Prostate gland (tissue), 2 donors: Measurements from ENCODE around the gene IRF2. TPM values are rescaled to one million over a fixed set of nuclear protein-coding genes. Genes with fewer than 3 reads are reported as not detected.
A peak's percentile ranks its signal among the peaks of the same experiment; 100 is the strongest.

Source experiments
- DNase-seq: peaks from one replicate; pipeline ENCODE4 v3.0.0-alpha.2; 2019; ENCODE audit warnings: low spot score
- H3K27ac ChIP-seq, 2 donors: fragments of 200-600 bp; sonication (generic); 2 replicates each; pipeline ENCODE4 v1.5.1; 2017 to 2019
- H3K27me3 ChIP-seq: fragments of 200-600 bp; sonication (generic); replicated peaks from 2 replicates; pipeline ENCODE4 v1.5.1; 2019; ENCODE audit not compliant: insufficient read depth
- H3K36me3 ChIP-seq, 2 donors: fragments of 200-600 bp; sonication (generic); 1 replicate in 1 of 2; 2 replicates in 1 of 2; pipeline versions ENCODE4 v1.5.1 to v1.8.1; 2017 to 2019
- H3K4me1 ChIP-seq: fragments of 200-600 bp; sonication (generic); replicated peaks from 2 replicates; pipeline ENCODE4 v1.5.1; 2019
- H3K4me3 ChIP-seq, 2 donors: fragments of 200-600 bp; sonication (generic); 2 replicates each; pipeline ENCODE4 v1.5.1; 2017 to 2019
- H3K9me3 ChIP-seq: fragments of 200-600 bp; sonication (generic); 2 replicates; pipeline ENCODE4 v1.5.1; 2017
- CTCF ChIP-seq, 4 experiments: fragments of 200-600 bp in 2 of 4; fragments of 450-650 bp in 2 of 4; sonication (generic) in 2 of 4; IDR thresholded peaks; 1 replicate in 3 of 4; 2 replicates in 1 of 4; pipeline ENCODE4 v1.5.1; 2016 to 2019; ENCODE audit warnings: antibody characterized with exemption in 4 of 4, mild to moderate bottlenecking in 2 of 4, moderate library complexity in 2 of 4
- POLR2A ChIP-seq: fragments of 450-650 bp; IDR thresholded peaks from one replicate; pipeline ENCODE4 v1.6.1; 2016; ENCODE audit warnings: antibody characterized with exemption, mild to moderate bottlenecking
- POLR2AphosphoS5 ChIP-seq: sonication (generic); formaldehyde crosslinking; IDR thresholded peaks from one replicate; pipeline ENCODE4 v1.6.1; 2017; ENCODE audit warnings: antibody characterized with exemption
- WGBS: methylation state at CpG from one replicate; pipeline ENCODE4 v1.1.5; 2018; 5-methylcytosine and 5-hydroxymethylcytosine counted together
- intact Hi-C: fragments of 100-400 bp; cut with DNase I; formaldehyde crosslinking; loops from one replicate; pipeline ENCODE4 v1.14.2; 2022
- total RNA-seq, 2 donors: library from RNA; depleted of rRNA; stranded (reverse); fragments of >200 nt; gene quantifications; one replicate each; pipeline ENCODE4 v1.1.0, GENCODE V29; 2016

IRF2 gene
- total RNA-seq, 2 donors from 2014 or later: 40.7 to 49.9 TPM

GRCh38 chr4:184455299-184455698 lies 19.1 kb downstream of the IRF2 start:
- no peak overlapping the region for H3K27ac ChIP-seq
- no peaks in the 10 kb centered on the region for H3K36me3 ChIP-seq
- no peak for TF ChIP-seq POLR2A
- TF ChIP-seq POLR2AphosphoS5: no peak
- TF ChIP-seq CTCF (IDR thresholded peaks at IDR 0.05): no peak
- intact Hi-C loops: no loop called here
- H3K9me3 ChIP-seq: no peaks in the 10 kb centered on the region
- no peak overlapping the region for H3K4me3 ChIP-seq
- 97% methylated on average over 7 of the region's 7 CpGs for WGBS
- no peaks in the 10 kb centered on the region for H3K27me3 ChIP-seq
- DNase-seq: no peak
- H3K4me1 ChIP-seq: peaks cover 6% of the 10 kb centered on the region

GRCh38 chr4:184453365-184454160 lies 20.8 kb downstream of the IRF2 start:
- peaks cover 6% of the 10 kb centered on the region for H3K4me1 ChIP-seq
- no peaks in the 10 kb centered on the region for H3K27me3 ChIP-seq
- TF ChIP-seq CTCF (IDR thresholded peaks at IDR 0.05) (no peak), POLR2A (no peak), POLR2AphosphoS5 (peak; percentile 53)
- H3K36me3 ChIP-seq: no peaks in the 10 kb centered on the region
- intact Hi-C loops: no loop called here
- H3K4me3 ChIP-seq: no peak overlapping the region
- WGBS: 10% methylated on average over 10 of the region's 10 CpGs
- H3K9me3 ChIP-seq: no peaks in the 10 kb centered on the region
- peak; percentile 27 for DNase-seq
- H3K27ac ChIP-seq: peak overlapping the region in 1 of 2 donors; percentile 51

GRCh38 chr4:184452740-184453139 lies 21.6 kb downstream of the IRF2 start:
- H3K27me3 ChIP-seq: no peaks in the 10 kb centered on the region
- no peak for DNase-seq
- H3K27ac ChIP-seq: no peak overlapping the region
- TF ChIP-seq CTCF (IDR thresholded peaks at IDR 0.05) (no peak), POLR2A (no peak), POLR2AphosphoS5 (no peak)
- H3K4me1 ChIP-seq: peaks cover 6% of the 10 kb centered on the region
- no peak overlapping the region for H3K4me3 ChIP-seq
- no peaks in the 10 kb centered on the region for H3K9me3 ChIP-seq
- H3K36me3 ChIP-seq: no peaks in the 10 kb centered on the region
- intact Hi-C loops: no loop called here

DNA sequence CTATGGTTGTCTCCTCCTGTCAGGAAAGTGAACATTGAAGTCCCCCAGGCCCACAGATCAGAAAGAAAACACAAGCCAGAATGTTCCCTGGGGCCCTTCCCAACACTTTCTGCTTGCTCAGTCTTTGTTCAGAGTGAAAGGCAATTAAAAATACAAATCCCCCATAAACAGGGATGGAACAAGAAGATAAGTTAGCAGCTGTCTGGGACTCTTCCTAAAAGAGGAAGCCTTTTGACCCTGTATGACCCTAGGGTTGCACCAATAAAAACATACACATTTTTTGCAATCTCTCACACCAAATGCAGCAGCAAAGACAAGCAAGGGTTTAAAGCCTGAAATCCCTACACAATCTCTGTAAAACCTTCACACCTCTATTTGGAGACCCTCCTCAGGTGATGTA lies 22.6 kb downstream of the IRF2 start:
- peaks cover 6% of the 10 kb centered on the region for H3K4me1 ChIP-seq
- intact Hi-C loops: no loop called here
- TF ChIP-seq POLR2AphosphoS5 (no peak), CTCF (IDR thresholded peaks at IDR 0.05) (no peak), POLR2A (no peak)
- no peaks in the 10 kb centered on the region for H3K9me3 ChIP-seq
- no peak for DNase-seq
- no peak overlapping the region for H3K4me3 ChIP-seq
- H3K27me3 ChIP-seq: no peaks in the 10 kb centered on the region
- H3K27ac ChIP-seq: no peak overlapping the region
- no peaks in the 10 kb centered on the region for H3K36me3 ChIP-seq
